H1 (cell line): ENCODE data around the gene LYVE1. TPM values are rescaled to one million over a fixed set of nuclear protein-coding genes. Genes with fewer than 3 reads are reported as not detected.

Experiments used
- CBX5 ChIP-seq: fragments of 300-800, 300-1000 bp; sonication (generic); IDR thresholded peaks from 2 replicates; pipeline ENCODE4 v1.7.1; 2016; ENCODE audit warnings: antibody characterized with exemption, low read length, low read depth
- CHD2 ChIP-seq: IDR thresholded peaks from 2 replicates; pipeline ENCODE4 v1.6.1; 2012; ENCODE audit warnings: low read length, improper control_type of control experiment
- GTF2F1 ChIP-seq: IDR thresholded peaks from 2 replicates; pipeline ENCODE4 v1.6.1; 2012; ENCODE audit warnings: low read depth, low read length, improper control_type of control experiment, borderline replicate concordance
- RXRA ChIP-seq: IDR thresholded peaks from 2 replicates; pipeline ENCODE4 v1.6.1; 2011; ENCODE audit warnings: low read depth, mild to moderate bottlenecking, low read length, moderate library complexity; ENCODE audit not compliant: insufficient read depth
- SAP30 ChIP-seq: fragments of 300-600 bp; sonication (generic); IDR thresholded peaks from 2 replicates; pipeline ENCODE4 v1.7.1; 2012; ENCODE audit warnings: low read length, moderate library complexity, mild to moderate bottlenecking, inconsistent platforms; ENCODE audit not compliant: insufficient read depth, insufficient replicate concordance
- SIN3A ChIP-seq, 2 experiments: IDR thresholded peaks in 1 of 2; conservative IDR thresholded peaks in 1 of 2; 2 replicates each; pipeline ENCODE4 v1.6.1; 2011 to 2012; ENCODE audit warnings: low read length in 2 of 2, improper control_type of control experiment in 1 of 2, low read depth in 1 of 2, mild to moderate bottlenecking in 1 of 2
- SP1 ChIP-seq: IDR thresholded peaks from 2 replicates; pipeline ENCODE4 v1.6.1; 2011; ENCODE audit warnings: low read depth, low read length
- TCF12 ChIP-seq: IDR thresholded peaks from 2 replicates; pipeline ENCODE4 v1.6.1; 2011; ENCODE audit warnings: low read depth, mild to moderate bottlenecking, low read length
- polyA plus RNA-seq, 7 experiments: library from polyadenylated mRNA; depleted of rRNA in 3 of 7; stranded (reverse) in 5 of 7; unstranded in 2 of 7; fragments of >200 nt in 5 of 7; fragments of 200-250 nt in 2 of 7; gene quantifications; 1 replicate in 5 of 7; 2 replicates in 1 of 7; 4 replicates in 1 of 7; pipeline versions ENCODE4 v1.2.1 to v1.2.3, GENCODE V29; 2011 to 2013; ENCODE audit warnings: missing spikeins in 2 of 7, mixed read lengths in 2 of 7
- total RNA-seq: library from RNA; stranded (reverse); fragmentation: NEBNext Ultra II Directional; extraction: Animal tissue kit (Norgen Biotek cat#: 25700); gene quantifications from 2 replicates; pipeline ENCODE4 v1.2.1, GENCODE V29; 2021
- TF ChIP-seq, protein P1 (sequence below): fragments of 300-600 bp; sonication (generic); IDR thresholded peaks from 2 replicates; pipeline ENCODE4 v1.7.1; 2012; ENCODE audit warnings: low read length, moderate library complexity, mild to moderate bottlenecking, inconsistent platforms; ENCODE audit not compliant: insufficient replicate concordance
- TF ChIP-seq, protein P2 (sequence below): IDR thresholded peaks from 2 replicates; pipeline ENCODE4 v1.6.1; 2012; ENCODE audit warnings: inconsistent platforms

LYVE1 gene
- total and polyA plus RNA-seq, 2 of the 8 experiments (the other 6 are each of a cell fraction or from before 2014, with no cell fraction given) = 0.09 TPM; not detected in 1

DNA sequence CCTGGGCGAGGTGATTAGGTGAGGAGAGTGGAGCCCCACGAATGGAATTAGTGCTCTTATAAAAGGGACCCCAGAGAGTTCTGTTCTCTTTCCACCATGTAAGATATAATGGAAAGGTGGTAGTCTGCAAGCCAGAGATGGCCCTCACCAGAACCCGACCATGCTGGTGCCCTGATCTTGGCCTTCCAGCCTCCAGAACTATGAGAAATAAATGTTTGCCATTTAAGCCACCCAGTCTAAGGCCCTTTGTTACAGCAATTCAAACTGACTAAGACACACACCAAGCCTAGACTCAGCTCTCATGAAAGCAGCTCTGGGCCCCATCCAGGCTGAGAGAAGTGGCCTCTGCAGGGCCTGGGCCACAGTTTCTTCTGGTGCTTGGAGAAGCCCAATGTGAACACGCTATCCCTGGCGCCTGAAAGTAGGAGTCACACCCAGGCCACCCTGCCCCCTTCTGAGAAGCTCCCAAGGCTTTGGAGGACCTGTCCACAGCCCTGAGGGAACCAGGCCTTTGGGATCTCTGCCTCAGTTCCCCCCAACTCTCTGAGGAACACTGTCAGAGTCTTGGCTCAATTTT lies 35.3 kb upstream of the LYVE1 start (continued):
- TF ChIP-seq, protein P1, sequence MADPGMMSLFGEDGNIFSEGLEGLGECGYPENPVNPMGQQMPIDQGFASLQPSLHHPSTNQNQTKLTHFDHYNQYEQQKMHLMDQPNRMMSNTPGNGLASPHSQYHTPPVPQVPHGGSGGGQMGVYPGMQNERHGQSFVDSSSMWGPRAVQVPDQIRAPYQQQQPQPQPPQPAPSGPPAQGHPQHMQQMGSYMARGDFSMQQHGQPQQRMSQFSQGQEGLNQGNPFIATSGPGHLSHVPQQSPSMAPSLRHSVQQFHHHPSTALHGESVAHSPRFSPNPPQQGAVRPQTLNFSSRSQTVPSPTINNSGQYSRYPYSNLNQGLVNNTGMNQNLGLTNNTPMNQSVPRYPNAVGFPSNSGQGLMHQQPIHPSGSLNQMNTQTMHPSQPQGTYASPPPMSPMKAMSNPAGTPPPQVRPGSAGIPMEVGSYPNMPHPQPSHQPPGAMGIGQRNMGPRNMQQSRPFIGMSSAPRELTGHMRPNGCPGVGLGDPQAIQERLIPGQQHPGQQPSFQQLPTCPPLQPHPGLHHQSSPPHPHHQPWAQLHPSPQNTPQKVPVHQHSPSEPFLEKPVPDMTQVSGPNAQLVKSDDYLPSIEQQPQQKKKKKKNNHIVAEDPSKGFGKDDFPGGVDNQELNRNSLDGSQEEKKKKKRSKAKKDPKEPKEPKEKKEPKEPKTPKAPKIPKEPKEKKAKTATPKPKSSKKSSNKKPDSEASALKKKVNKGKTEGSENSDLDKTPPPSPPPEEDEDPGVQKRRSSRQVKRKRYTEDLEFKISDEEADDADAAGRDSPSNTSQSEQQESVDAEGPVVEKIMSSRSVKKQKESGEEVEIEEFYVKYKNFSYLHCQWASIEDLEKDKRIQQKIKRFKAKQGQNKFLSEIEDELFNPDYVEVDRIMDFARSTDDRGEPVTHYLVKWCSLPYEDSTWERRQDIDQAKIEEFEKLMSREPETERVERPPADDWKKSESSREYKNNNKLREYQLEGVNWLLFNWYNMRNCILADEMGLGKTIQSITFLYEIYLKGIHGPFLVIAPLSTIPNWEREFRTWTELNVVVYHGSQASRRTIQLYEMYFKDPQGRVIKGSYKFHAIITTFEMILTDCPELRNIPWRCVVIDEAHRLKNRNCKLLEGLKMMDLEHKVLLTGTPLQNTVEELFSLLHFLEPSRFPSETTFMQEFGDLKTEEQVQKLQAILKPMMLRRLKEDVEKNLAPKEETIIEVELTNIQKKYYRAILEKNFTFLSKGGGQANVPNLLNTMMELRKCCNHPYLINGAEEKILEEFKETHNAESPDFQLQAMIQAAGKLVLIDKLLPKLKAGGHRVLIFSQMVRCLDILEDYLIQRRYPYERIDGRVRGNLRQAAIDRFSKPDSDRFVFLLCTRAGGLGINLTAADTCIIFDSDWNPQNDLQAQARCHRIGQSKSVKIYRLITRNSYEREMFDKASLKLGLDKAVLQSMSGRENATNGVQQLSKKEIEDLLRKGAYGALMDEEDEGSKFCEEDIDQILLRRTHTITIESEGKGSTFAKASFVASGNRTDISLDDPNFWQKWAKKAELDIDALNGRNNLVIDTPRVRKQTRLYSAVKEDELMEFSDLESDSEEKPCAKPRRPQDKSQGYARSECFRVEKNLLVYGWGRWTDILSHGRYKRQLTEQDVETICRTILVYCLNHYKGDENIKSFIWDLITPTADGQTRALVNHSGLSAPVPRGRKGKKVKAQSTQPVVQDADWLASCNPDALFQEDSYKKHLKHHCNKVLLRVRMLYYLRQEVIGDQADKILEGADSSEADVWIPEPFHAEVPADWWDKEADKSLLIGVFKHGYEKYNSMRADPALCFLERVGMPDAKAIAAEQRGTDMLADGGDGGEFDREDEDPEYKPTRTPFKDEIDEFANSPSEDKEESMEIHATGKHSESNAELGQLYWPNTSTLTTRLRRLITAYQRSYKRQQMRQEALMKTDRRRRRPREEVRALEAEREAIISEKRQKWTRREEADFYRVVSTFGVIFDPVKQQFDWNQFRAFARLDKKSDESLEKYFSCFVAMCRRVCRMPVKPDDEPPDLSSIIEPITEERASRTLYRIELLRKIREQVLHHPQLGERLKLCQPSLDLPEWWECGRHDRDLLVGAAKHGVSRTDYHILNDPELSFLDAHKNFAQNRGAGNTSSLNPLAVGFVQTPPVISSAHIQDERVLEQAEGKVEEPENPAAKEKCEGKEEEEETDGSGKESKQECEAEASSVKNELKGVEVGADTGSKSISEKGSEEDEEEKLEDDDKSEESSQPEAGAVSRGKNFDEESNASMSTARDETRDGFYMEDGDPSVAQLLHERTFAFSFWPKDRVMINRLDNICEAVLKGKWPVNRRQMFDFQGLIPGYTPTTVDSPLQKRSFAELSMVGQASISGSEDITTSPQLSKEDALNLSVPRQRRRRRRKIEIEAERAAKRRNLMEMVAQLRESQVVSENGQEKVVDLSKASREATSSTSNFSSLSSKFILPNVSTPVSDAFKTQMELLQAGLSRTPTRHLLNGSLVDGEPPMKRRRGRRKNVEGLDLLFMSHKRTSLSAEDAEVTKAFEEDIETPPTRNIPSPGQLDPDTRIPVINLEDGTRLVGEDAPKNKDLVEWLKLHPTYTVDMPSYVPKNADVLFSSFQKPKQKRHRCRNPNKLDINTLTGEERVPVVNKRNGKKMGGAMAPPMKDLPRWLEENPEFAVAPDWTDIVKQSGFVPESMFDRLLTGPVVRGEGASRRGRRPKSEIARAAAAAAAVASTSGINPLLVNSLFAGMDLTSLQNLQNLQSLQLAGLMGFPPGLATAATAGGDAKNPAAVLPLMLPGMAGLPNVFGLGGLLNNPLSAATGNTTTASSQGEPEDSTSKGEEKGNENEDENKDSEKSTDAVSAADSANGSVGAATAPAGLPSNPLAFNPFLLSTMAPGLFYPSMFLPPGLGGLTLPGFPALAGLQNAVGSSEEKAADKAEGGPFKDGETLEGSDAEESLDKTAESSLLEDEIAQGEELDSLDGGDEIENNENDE = no peak
- no peak for TF ChIP-seq CHD2
- TF ChIP-seq TCF12 = no peak
- TF ChIP-seq SP1 = no peak
- TF ChIP-seq, protein P2, sequence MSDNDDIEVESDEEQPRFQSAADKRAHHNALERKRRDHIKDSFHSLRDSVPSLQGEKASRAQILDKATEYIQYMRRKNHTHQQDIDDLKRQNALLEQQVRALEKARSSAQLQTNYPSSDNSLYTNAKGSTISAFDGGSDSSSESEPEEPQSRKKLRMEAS = no peak
- no peak for TF ChIP-seq RXRA
- TF ChIP-seq SIN3A (conservative IDR thresholded peaks at IDR 0.05 in 1 of 2, IDR thresholded peaks at IDR 0.05 in 1 of 2; ENCODE audit: low read depth in 1 of 2, low read length in 2 of 2) = no peak
- TF ChIP-seq CBX5 = no peak
- no peak for TF ChIP-seq GTF2F1
- no peak for TF ChIP-seq SAP30
